ENCODE results near the gene TMEM191C. TPM values are rescaled to one million over a fixed set of nuclear protein-coding genes. Genes with fewer than 3 reads are reported as not detected.
"Not testable (repeated sequence)": the region's sequence is repeated elsewhere in the genome, so short reads cannot be mapped to it uniquely, and the experiment has no call there.

TMEM191C gene
- total RNA-seq, 1 donor from 2014 or later: not detected

- DNase-seq: not testable (repeated sequence)
These were observed 6.5 kb downstream of the TMEM191C start for GRCh38 chr22:21473664-21474063.

GRCh38 chr22:21484039-21484438 lies 16.9 kb downstream of the TMEM191C start:
- DNase-seq: not testable (repeated sequence)

GRCh38 chr22:21487723-21488122 lies 20.5 kb downstream of the TMEM191C start:
- not testable (repeated sequence) for DNase-seq

- not testable (repeated sequence) for DNase-seq
These were observed 22.0 kb downstream of the TMEM191C start for GRCh38 chr22:21489149-21489680.

GRCh38 chr22:21490556-21490955 lies 23.4 kb downstream of the TMEM191C start:
- DNase-seq: not testable (repeated sequence)

- DNase-seq: not testable (repeated sequence)
These were observed 25.1 kb downstream of the TMEM191C start for GRCh38 chr22:21492271-21492670.

GRCh38 chr22:21493789-21494782 lies 26.9 kb downstream of the TMEM191C start:
- not testable (repeated sequence) for DNase-seq

- not testable (repeated sequence) for DNase-seq
These were observed 30.8 kb downstream of the TMEM191C start for GRCh38 chr22:21497984-21498383.

GRCh38 chr22:21498489-21498888 lies 31.3 kb downstream of the TMEM191C start:
- DNase-seq: not testable (repeated sequence)

GRCh38 chr22:21499623-21500506 lies 32.7 kb downstream of the TMEM191C start:
- not testable (repeated sequence) for DNase-seq

- not testable (repeated sequence) for DNase-seq
These were observed 43.2 kb downstream of the TMEM191C start for GRCh38 chr22:21510397-21510796.

- DNase-seq: not testable (repeated sequence)
These were observed 44.8 kb downstream of the TMEM191C start for GRCh38 chr22:21512022-21512421.

- DNase-seq: not testable (repeated sequence)
These were observed 46.9 kb downstream of the TMEM191C start for GRCh38 chr22:21514117-21514516.

GRCh38 chr22:21515234-21515633 lies 48.0 kb downstream of the TMEM191C start:
- not testable (repeated sequence) for DNase-seq

- DNase-seq: not testable (repeated sequence)
These were observed 49.3 kb downstream of the TMEM191C start for GRCh38 chr22:21516522-21516921.

GRCh38 chr22:21516970-21517764 lies 50.0 kb downstream of the TMEM191C start:
- not testable (repeated sequence) for DNase-seq

Other genes starting within 250 kb of the TMEM191C start
- gene RIMBP3B, start 83.6 kb upstream of the TMEM191C start, total RNA-seq: 0.72 TPM
- 6.5 TPM for gene HIC2, start 50.0 kb upstream of the TMEM191C start, total RNA-seq
- not detected for gene RIMBP3C, start 84.1 kb downstream of the TMEM191C start, total RNA-seq
- gene UBE2L3, start 100.3 kb downstream of the TMEM191C start, total RNA-seq: 27.9 TPM
- gene YDJC, start 162.6 kb downstream of the TMEM191C start, total RNA-seq: 7.5 TPM
- not detected for gene CCDC116, start 165.4 kb downstream of the TMEM191C start, total RNA-seq
- gene SDF2L1, start 174.9 kb downstream of the TMEM191C start, total RNA-seq: 15.5 TPM
- gene PPIL2, start 198.6 kb downstream of the TMEM191C start, total RNA-seq: 28.1 TPM

Measured in tongue (tissue), 2 donors.